Astrocyte (in vitro differentiated cells and primary cell): ENCODE measurements around the gene MYCBPAP.

Experiments used
- EZH2 ChIP-seq: IDR thresholded peaks from 2 replicates; pipeline ENCODE4 v1.6.1; 2012; ENCODE audit warnings: mild to moderate bottlenecking, low read length, inconsistent platforms; ENCODE audit not compliant: insufficient read depth
- TF ChIP-seq, protein P1 (sequence below): IDR thresholded peaks from 2 replicates; pipeline ENCODE4 v1.5.1; 2011; ENCODE audit warnings: low read depth, mild to moderate bottlenecking, inconsistent platforms, low read length, moderate library complexity; ENCODE audit not compliant: insufficient read depth

GRCh38 chr17:50569592-50569991, 61.4 kb downstream of the MYCBPAP start:
- TF ChIP-seq, protein P1, sequence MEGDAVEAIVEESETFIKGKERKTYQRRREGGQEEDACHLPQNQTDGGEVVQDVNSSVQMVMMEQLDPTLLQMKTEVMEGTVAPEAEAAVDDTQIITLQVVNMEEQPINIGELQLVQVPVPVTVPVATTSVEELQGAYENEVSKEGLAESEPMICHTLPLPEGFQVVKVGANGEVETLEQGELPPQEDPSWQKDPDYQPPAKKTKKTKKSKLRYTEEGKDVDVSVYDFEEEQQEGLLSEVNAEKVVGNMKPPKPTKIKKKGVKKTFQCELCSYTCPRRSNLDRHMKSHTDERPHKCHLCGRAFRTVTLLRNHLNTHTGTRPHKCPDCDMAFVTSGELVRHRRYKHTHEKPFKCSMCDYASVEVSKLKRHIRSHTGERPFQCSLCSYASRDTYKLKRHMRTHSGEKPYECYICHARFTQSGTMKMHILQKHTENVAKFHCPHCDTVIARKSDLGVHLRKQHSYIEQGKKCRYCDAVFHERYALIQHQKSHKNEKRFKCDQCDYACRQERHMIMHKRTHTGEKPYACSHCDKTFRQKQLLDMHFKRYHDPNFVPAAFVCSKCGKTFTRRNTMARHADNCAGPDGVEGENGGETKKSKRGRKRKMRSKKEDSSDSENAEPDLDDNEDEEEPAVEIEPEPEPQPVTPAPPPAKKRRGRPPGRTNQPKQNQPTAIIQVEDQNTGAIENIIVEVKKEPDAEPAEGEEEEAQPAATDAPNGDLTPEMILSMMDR, result no peak
- no peak for TF ChIP-seq EZH2
